Spinal cord (tissue), 10 donors: Measurements from ENCODE around the gene TSPYL2. TPM values are rescaled to one million over a fixed set of nuclear protein-coding genes. Genes with fewer than 3 reads are reported as not detected.
A peak's percentile ranks its signal among the peaks of the same experiment; 100 is the strongest.

Experiments
- DNase-seq, 6 donors: peaks; one replicate each; pipeline versions ENCODE4 v3.0.0 to v3.0.0-alpha.2; 2013 to 2015; ENCODE audit warnings: low spot score in 6 of 6, low read depth in 4 of 6
- H3K27ac ChIP-seq: one replicate; pipeline ENCODE4 v1.5.1; 2013; ENCODE audit warnings: low read depth, low read length, control low read depth
- H3K27me3 ChIP-seq: one replicate; pipeline ENCODE4 v1.6.1; 2013; ENCODE audit warnings: low read length; ENCODE audit not compliant: control insufficient read depth, insufficient read depth
- H3K36me3 ChIP-seq: one replicate; pipeline ENCODE4 v1.6.1; 2013; ENCODE audit warnings: low read length; ENCODE audit not compliant: control insufficient read depth, insufficient read depth
- H3K4me1 ChIP-seq: one replicate; pipeline ENCODE4 v1.6.1; 2013; ENCODE audit warnings: low read length; ENCODE audit not compliant: control insufficient read depth, insufficient read depth
- H3K4me3 ChIP-seq: one replicate; pipeline ENCODE4 v1.5.1; 2013; ENCODE audit warnings: low read depth, low read length, control low read depth
- H3K9me3 ChIP-seq: one replicate; pipeline ENCODE4 v1.6.1; 2013; ENCODE audit warnings: low read length; ENCODE audit not compliant: control insufficient read depth, insufficient read depth
- WGBS: methylation state at CpG from one replicate; pipeline ENCODE4 v1.1.5; 2013; ENCODE audit warnings: missing lambda C conversion rate; ENCODE audit not compliant: insufficient coverage; 5-methylcytosine and 5-hydroxymethylcytosine counted together
- polyA plus RNA-seq, 2 donors: library from polyadenylated mRNA; unstranded; fragments of 120-200 nt; gene quantifications; one replicate each; pipeline ENCODE4 v1.2.1, GENCODE V29; 2013; ENCODE audit not compliant: insufficient read length in 2 of 2
- total RNA-seq, 2 donors: library from RNA; depleted of rRNA in 1 of 2; stranded (reverse); fragments of 120-200 nt in 1 of 2; fragments of >200 nt in 1 of 2; gene quantifications; one replicate each; pipeline versions ENCODE4 v1.2.3 to v1.2.4, GENCODE V29; 2013 to 2014
- donor health status: healthy.

Gene TSPYL2
- total and polyA plus RNA-seq, 4 donors = 32.2 to 72.0 (median 44.5) TPM

DNA sequence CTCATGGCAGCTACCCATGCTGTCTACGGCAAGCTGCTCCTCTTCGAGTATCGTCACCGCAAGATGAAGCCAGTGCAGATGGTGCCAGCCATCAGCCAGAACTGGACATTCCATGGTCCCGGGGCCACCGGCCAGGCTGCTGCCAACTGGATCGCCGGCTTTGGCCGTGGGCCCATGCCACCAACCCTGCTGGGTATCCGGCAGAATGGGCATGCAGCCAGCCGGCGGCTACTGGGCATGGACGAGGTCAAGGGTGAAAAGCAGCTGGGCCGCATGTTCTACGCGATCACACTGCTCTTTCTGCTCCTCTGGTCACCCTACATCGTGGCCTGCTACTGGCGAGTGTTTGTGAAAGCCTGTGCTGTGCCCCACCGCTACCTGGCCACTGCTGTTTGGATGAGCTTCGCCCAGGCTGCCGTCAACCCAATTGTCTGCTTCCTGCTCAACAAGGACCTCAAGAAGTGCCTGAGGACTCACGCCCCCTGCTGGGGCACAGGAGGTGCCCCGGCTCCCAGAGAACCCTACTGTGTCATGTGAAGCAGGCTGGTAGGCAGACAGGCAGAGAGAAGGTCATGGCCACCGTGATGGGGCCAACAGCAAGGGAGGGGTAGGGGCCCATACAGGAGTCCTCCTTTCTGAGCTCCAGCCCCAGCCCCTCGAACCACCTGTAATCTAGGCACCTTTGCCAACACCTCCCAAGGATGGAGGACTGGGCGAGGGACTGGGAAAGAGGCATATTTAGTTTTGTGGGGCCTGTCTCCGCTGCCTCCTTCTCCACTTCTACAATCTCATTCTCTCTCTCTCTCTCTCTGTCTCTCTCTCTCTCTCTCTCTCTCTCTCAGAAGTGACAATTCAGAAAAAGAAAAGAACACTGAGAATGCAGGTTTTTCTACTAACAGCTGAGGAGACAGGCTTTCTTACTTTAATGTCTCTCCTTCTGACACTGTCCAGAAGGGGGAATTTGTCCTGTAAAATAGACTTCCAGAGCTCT lies 4.7 kb upstream of the TSPYL2 start:
- H3K27me3 ChIP-seq = peaks cover 4% of the 10 kb centered on the region
- H3K9me3 ChIP-seq = no peaks in the 10 kb centered on the region
- peaks cover 16% of the 10 kb centered on the region for H3K36me3 ChIP-seq
- H3K27ac ChIP-seq = no peak overlapping the region
- WGBS = 83% methylated on average over 24 of the region's 27 CpGs
- no peak overlapping the region for H3K4me3 ChIP-seq
- no peak for DNase-seq
- H3K4me1 ChIP-seq = peaks cover 12% of the 10 kb centered on the region

DNA sequence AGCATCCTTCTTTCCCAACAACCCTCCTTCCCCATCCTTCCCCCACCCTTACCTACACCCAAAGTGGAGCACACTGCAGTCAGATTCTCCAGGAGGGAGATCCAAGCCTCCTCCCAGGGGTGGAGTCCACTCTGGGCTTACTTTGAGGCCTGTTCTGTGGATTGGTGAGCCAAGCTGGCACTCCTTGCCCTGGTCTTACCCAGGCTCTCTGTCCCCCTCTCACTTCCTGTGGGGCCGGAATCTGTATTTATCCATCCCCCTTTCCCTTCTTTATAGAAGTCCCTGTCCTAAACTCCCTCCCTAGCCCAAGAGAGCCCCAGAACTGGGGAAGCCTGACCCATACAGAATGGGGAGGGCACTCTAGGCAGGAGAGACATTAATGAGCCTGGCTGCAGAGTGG lies 3.2 kb upstream of the TSPYL2 start:
- peaks cover 16% of the 10 kb centered on the region for H3K36me3 ChIP-seq
- peaks cover 10% of the 10 kb centered on the region for H3K27me3 ChIP-seq
- WGBS = 67% methylated on average over 1 of the region's 1 CpG
- no peaks in the 10 kb centered on the region for H3K9me3 ChIP-seq
- peaks cover 6% of the 10 kb centered on the region for H3K4me1 ChIP-seq
- H3K27ac ChIP-seq = no peak overlapping the region
- no peak overlapping the region for H3K4me3 ChIP-seq
- no peak for DNase-seq

DNA sequence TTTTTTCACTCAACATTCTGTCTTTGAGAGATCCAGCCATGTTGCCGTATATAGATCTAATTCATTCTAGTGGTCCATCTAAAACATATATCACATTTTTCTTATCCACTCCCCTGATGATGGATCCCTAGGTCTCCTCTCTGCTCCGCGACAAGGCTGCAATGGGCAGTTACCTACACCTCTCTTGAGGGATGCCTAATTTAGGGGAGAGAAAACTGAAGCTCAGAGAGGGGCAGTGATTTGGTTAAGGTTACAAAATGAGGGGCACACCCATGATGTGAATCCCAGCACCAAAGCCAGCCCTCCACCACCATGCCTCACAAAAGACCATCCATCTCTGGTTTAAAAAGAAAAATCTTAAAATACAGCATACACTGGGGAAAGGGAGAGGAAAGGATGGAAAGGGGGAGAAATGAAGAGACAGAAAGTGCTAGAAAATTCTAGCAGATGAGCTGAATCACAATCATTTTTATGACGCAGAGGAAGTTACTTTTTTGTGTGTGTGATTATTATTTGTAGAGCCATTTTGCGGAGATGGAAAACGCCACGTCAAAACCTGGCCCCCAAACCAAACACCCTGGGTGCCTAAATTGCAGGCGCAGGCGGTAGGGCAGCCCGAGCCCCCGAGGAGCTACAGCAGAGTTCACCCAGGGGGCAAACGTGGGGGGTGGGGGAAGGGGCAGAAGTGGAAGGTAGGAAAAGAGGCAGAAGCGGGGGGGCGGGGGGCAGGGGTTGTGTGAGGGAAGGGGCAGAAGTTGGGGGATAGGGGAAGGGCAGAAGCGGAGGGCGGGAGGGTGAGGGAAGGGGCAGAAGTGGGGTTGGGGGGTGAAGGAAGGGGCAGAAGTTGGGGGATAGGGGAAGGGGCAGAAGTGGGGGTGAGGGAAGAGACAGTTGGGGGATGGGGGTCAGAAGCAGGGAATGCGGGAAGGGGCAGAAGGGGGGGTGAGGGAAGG lies 1.3 kb upstream of the TSPYL2 start:
- peaks cover 28% of the 10 kb centered on the region for H3K36me3 ChIP-seq
- WGBS = 0% methylated on average over 1 of the region's 17 CpGs
- H3K4me3 ChIP-seq = no peak overlapping the region
- no peaks in the 10 kb centered on the region for H3K9me3 ChIP-seq
- peaks cover 14% of the 10 kb centered on the region for H3K4me1 ChIP-seq
- H3K27me3 ChIP-seq = peaks cover 21% of the 10 kb centered on the region
- peak overlapping the region; percentile 64 for H3K27ac ChIP-seq
- no peak for DNase-seq

DNA sequence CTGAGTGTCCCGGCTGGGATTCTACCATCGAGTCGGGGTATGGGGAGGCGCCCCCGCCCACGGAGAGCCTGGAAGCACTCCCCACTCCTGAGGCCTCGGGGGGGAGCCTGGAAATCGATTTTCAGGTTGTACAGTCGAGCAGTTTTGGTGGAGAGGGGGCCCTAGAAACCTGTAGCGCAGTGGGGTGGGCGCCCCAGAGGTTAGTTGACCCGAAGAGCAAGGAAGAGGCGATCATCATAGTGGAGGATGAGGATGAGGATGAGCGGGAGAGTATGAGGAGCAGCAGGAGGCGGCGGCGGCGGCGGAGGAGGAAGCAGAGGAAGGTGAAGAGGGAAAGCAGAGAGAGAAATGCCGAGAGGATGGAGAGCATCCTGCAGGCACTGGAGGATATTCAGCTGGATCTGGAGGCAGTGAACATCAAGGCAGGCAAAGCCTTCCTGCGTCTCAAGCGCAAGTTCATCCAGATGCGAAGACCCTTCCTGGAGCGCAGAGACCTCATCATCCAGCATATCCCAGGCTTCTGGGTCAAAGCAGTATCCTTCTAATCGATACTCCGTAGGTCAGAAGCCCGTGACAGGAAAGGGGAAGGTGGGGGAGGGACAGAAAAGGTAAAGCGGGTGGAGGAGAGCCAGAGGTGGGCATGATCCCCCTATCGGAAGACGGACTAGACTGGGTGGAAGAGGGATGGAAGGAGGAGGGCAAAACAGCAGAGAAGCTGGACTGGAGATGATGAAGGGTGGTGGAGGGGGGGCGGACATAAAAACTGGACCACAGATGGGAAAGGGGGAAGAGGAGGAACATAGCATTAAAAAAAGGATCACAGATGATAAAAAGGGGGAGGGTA lies 828 bp downstream of the TSPYL2 start:
- Histone ChIP-seq H3K4me3 (peak overlapping the region; percentile 72), H3K9me3 (no peaks in the 10 kb centered on the region), H3K36me3 (peaks cover 18% of the 10 kb centered on the region), H3K27ac (peak overlapping the region; percentile 74), H3K27me3 (peaks cover 24% of the 10 kb centered on the region), H3K4me1 (peaks cover 18% of the 10 kb centered on the region)
- DNase-seq = peak in 1 of 6 donors; percentile 39
- 35% methylated on average over 31 of the region's 31 CpGs for WGBS

DNA sequence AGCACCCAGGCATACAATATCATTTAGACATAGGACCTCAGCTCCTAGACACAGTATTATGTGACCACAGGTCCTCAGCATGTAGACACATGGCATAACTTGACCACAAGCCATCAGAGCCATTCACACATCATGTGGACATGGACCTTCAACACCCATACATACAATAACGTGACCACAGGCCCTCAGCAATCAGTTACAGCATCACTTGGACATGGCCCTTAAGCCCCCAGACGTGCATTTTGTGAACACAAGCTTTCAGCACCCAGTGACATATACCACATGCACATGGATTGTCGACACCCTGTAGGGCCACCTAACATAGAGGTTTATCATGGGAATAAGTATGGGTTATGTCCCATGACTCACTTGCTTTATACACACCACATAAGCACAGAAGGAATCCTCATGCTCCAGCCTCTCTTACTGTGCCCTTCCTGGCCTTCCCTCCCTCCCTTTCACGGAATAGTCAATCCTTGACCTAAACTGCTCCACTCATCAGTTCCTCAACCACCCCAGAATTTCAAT lies 1.9 kb downstream of the TSPYL2 start:
- peak overlapping the region; percentile 72 for H3K4me3 ChIP-seq
- H3K4me1 ChIP-seq = peaks cover 28% of the 10 kb centered on the region
- peaks cover 31% of the 10 kb centered on the region for H3K27me3 ChIP-seq
- no peaks in the 10 kb centered on the region for H3K9me3 ChIP-seq
- WGBS = 62% methylated on average over 2 of the region's 4 CpGs
- H3K27ac ChIP-seq = no peak overlapping the region
- DNase-seq = no peak
- peaks cover 18% of the 10 kb centered on the region for H3K36me3 ChIP-seq

DNA sequence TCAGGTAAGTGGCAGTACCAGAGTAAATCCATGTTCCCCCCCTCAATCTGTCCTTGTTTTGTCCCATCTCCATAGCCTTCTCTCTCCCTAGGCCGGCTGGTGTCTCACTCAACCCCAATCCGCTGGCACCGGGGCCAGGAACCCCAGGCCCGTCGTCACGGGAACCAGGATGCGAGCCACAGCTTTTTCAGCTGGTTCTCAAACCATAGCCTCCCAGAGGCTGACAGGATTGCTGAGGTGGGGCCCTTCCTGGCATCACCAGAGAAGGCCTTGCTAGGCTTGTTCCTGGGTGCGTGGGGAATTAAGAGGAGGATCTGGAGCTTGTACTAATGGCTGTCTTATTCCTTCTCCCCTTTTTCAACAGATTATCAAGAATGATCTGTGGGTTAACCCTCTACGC lies 2.7 kb downstream of the TSPYL2 start:
- Histone ChIP-seq H3K4me1 (peaks cover 28% of the 10 kb centered on the region), H3K9me3 (no peaks in the 10 kb centered on the region), H3K27ac (no peak overlapping the region), H3K36me3 (peaks cover 18% of the 10 kb centered on the region), H3K27me3 (peaks cover 31% of the 10 kb centered on the region), H3K4me3 (no peak overlapping the region)
- DNase-seq = no peak
- 71% methylated on average over 7 of the region's 9 CpGs for WGBS

DNA sequence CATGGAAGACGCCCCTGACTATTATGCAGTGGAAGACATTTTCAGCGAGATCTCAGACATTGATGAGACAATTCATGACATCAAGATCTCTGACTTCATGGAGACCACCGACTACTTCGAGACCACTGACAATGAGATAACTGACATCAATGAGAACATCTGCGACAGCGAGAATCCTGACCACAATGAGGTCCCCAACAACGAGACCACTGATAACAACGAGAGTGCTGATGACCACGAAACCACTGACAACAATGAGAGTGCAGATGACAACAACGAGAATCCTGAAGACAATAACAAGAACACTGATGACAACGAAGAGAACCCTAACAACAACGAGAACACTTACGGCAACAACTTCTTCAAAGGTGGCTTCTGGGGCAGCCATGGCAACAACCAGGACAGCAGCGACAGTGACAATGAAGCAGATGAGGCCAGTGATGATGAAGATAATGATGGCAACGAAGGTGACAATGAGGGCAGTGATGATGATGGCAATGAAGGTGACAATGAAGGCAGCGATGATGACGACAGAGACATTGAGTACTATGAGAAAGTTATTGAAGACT lies 3.6 kb downstream of the TSPYL2 start:
- H3K9me3 ChIP-seq = no peaks in the 10 kb centered on the region
- WGBS = 83% methylated on average over 14 of the region's 17 CpGs
- no peak overlapping the region for H3K27ac ChIP-seq
- H3K4me3 ChIP-seq = no peak overlapping the region
- peaks cover 18% of the 10 kb centered on the region for H3K36me3 ChIP-seq
- peaks cover 28% of the 10 kb centered on the region for H3K4me1 ChIP-seq
- peaks cover 31% of the 10 kb centered on the region for H3K27me3 ChIP-seq
- no peak for DNase-seq

DNA sequence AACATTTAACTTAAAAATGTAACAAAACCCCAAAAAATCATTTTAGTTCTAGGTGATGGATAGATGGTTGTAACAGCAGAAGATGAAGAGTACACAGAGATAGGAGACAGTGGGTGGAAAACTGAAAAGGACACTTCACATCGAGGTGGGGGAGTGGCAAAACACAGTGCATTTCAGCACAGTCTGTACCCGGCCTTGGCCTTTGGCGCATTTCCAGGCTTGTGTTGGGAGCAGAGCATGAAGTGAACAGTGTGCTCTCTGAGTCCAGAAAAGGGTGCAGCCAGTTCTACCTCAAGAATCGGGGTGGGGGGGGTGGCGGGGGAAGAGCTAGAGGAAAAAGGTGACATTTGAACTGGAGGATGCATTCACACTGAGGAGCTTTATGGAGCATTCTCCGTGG lies 4.3 kb downstream of the TSPYL2 start:
- Histone ChIP-seq H3K4me1 (peaks cover 25% of the 10 kb centered on the region), H3K36me3 (peaks cover 18% of the 10 kb centered on the region), H3K9me3 (no peaks in the 10 kb centered on the region), H3K4me3 (no peak overlapping the region), H3K27ac (no peak overlapping the region), H3K27me3 (peaks cover 31% of the 10 kb centered on the region)
- no peak for DNase-seq
- WGBS = 53% methylated on average over 6 of the region's 6 CpGs
